ENCODE data around the gene SEMA4B. TPM values are rescaled to one million over a fixed set of nuclear protein-coding genes. Genes with fewer than 3 reads are reported as not detected.

The SEMA4B gene
- total and polyA plus RNA-seq, 2 of the 8 experiments (the other 6 are each of a cell fraction or from before 2014, with no cell fraction given): 42.7 to 43.0 TPM

DNA sequence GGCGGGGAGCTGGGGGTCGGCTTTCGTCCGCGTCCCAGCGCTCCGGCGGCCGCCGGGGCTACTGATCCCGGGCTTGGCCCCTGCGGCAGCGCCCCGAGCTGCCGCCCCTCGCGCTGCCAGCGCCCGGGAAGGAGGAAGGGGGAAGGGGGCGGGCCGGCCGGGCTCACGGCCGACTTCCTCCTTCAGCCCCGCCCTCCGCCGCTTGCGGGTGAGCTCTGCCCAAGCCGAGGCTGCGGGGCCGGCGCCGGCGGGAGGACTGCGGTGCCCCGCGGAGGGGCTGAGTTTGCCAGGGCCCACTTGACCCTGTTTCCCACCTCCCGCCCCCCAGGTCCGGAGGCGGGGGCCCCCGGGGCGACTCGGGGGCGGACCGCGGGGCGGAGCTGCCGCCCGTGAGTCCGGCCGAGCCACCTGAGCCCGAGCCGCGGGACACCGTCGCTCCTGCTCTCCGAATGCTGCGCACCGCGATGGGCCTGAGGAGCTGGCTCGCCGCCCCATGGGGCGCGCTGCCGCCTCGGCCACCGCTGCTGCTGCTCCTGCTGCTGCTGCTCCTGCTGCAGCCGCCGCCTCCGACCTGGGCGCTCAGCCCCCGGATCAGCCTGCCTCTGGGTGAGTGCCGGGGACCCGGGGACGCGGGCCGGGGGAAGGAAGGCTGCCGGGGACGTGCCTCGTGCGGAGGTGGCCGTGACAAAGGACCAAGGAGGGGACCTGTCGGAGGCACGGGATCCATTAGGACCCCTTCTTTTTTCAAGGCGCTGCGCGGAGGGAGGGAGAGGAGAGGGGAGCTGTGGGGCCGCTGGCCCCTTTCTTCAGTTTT is at the start of gene SEMA4B (continued):
- TF ChIP-seq, protein P1, sequence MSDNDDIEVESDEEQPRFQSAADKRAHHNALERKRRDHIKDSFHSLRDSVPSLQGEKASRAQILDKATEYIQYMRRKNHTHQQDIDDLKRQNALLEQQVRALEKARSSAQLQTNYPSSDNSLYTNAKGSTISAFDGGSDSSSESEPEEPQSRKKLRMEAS (IDR thresholded peaks at IDR 0.05): no peak
- TF ChIP-seq EGR1 (IDR thresholded peaks at IDR 0.05; ENCODE audit: borderline replicate concordance, low read depth, low read length): no peak; the same call in 1 of the 2 replicates
- no peak for TF ChIP-seq BCL11A (IDR thresholded peaks at IDR 0.05; ENCODE audit: low read depth in 2 of 2, low read length in 2 of 2)
- no peak for TF ChIP-seq FOSL1 (IDR thresholded peaks at IDR 0.05; ENCODE audit: insufficient read depth, low read depth, low read length)
- TF ChIP-seq JUND (IDR thresholded peaks at IDR 0.05; ENCODE audit: low read length): no peak
- TF ChIP-seq CBX8 (IDR thresholded peaks at IDR 0.05; ENCODE audit: borderline replicate concordance, low read depth, low read length): no peak
- no peak for TF ChIP-seq JUN (IDR thresholded peaks at IDR 0.05; ENCODE audit: low read depth, low read length)
- peak; percentile 70 for TF ChIP-seq PHF8 (conservative IDR thresholded peaks at IDR 0.05; ENCODE audit: low read depth, low read length)
- TF ChIP-seq GABPA (IDR thresholded peaks at IDR 0.05; ENCODE audit: borderline replicate concordance, insufficient read depth, low read length): no peak
- TF ChIP-seq RNF2 (IDR thresholded peaks at IDR 0.05; ENCODE audit: borderline replicate concordance, low read depth, low read length, missing control alignments, poor library complexity, severe bottlenecking): no peak
- 0 out of 2 replicates have a peak, but pooled peaks have one; percentile 10 for TF ChIP-seq TAF1 (IDR thresholded peaks at IDR 0.05; ENCODE audit: low read depth, low read length)
- peak in 1 of 2 experiments; percentile 0; a peak in 1 of 4 replicates for TF ChIP-seq RAD21 (IDR thresholded peaks at IDR 0.05 in 1 of 2, conservative IDR thresholded peaks at IDR 0.05 in 1 of 2; ENCODE audit: low read depth in 2 of 2, low read length in 2 of 2)
- no peak for TF ChIP-seq KDM5A (IDR thresholded peaks at IDR 0.05; ENCODE audit: low read length)
- TF ChIP-seq POLR2A (IDR thresholded peaks at IDR 0.05; ENCODE audit: control extremely low read depth in 1 of 2, low read depth in 2 of 2, low read length in 2 of 2): peak in 1 of 2 experiments; percentile 50; a peak in 1 of 3 replicates
- TF ChIP-seq MAFK (IDR thresholded peaks at IDR 0.05; ENCODE audit: low read depth, low read length): no peak
